D721Med (cell line): ENCODE measurements around the gene HOXB9.

Experiments
- DNase-seq: peaks from one replicate; pipeline ENCODE4 v3.0.0; 2011; ENCODE audit warnings: low spot score; ENCODE audit not compliant: insufficient read length
- FAIRE-seq: peaks from 2 replicates; lab custom pipeline; 2011; peaks lifted over from hg19 to GRCh38; lab: Jason Lieb, UNC
- TF ChIP-seq, protein P1 (sequence below): IDR thresholded peaks from 2 replicates; pipeline ENCODE4 v1.5.1; 2012; ENCODE audit warnings: mild to moderate bottlenecking, control low read depth; ENCODE audit not compliant: insufficient read depth; ENCODE audit errors: missing control alignments

HOXB9 gene

DNA sequence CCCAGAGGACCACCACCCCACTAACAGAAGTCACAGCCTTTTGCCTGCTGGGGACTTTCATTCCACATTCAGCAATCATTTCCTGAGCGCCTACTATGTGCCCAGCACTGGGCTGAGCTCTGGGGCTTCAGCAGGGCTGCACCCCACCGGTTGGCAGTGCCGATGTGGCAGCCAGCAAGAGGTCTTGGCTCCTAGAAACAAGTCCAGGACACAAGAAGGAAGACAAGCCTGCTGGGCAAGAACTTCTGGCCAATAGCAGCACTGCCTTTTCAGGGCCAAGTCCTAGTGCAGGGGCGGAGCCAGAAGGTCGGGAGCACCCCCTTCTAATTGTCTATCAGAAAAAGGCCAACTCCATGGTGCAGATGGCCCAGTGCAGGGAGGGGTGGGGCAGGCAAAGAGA lies 13.0 kb upstream of the HOXB9 start:
- FAIRE-seq (no peak), DNase-seq (no peak)
- TF ChIP-seq, protein P1, sequence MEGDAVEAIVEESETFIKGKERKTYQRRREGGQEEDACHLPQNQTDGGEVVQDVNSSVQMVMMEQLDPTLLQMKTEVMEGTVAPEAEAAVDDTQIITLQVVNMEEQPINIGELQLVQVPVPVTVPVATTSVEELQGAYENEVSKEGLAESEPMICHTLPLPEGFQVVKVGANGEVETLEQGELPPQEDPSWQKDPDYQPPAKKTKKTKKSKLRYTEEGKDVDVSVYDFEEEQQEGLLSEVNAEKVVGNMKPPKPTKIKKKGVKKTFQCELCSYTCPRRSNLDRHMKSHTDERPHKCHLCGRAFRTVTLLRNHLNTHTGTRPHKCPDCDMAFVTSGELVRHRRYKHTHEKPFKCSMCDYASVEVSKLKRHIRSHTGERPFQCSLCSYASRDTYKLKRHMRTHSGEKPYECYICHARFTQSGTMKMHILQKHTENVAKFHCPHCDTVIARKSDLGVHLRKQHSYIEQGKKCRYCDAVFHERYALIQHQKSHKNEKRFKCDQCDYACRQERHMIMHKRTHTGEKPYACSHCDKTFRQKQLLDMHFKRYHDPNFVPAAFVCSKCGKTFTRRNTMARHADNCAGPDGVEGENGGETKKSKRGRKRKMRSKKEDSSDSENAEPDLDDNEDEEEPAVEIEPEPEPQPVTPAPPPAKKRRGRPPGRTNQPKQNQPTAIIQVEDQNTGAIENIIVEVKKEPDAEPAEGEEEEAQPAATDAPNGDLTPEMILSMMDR, result no peak

DNA sequence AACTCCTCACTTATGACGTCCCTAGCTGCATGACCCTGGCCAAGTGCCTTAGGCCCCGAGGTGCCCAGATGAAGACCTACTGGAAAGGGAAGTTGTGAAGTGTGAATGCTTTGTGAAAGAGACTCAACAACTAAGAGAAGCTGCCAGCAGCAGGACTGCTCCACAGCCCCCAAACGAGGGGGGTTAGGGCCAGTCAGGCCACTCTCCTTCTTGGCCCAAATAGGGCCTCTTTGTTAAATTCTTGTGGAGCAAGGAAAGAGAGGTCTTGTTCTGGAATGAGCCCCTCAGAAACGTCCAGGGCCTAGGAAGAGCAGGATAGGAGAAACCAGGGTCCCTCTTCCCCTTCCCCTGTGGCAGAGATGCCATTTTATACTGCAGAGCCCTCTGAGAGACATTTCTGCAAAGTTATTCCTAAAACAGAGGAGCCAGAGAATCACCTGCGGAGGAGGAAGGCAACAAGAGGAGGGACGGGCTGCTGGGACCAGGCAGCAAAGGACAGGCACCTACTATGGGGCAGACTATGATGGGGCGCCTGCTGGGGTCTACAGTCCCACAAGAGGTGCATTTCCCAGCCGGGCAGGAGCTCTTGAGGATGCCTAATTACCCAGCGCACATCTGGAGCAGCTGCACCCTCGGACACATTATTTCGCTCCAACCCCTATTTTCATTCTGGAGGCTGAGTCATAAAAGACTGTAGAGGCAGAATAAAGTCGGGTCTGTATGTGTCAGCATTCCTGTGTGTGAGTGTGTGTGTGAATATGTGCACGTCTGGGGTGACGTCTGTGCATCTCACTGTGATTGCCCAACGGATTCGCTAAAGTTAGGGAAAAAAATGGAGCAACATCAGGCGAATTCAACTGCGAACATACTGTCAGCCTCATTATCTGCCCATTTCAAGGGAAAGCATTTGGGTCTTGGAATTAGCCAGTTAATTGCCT lies 11.4 kb upstream of the HOXB9 start:
- TF ChIP-seq, protein P1, result no peak
- DNase-seq (no peak), FAIRE-seq (no peak)

GRCh38 chr17:48636177-48637018 lies 10.2 kb upstream of the HOXB9 start:
- DNase-seq (no peak), FAIRE-seq (no peak)
- TF ChIP-seq, protein P1, result peak; percentile 56

DNA sequence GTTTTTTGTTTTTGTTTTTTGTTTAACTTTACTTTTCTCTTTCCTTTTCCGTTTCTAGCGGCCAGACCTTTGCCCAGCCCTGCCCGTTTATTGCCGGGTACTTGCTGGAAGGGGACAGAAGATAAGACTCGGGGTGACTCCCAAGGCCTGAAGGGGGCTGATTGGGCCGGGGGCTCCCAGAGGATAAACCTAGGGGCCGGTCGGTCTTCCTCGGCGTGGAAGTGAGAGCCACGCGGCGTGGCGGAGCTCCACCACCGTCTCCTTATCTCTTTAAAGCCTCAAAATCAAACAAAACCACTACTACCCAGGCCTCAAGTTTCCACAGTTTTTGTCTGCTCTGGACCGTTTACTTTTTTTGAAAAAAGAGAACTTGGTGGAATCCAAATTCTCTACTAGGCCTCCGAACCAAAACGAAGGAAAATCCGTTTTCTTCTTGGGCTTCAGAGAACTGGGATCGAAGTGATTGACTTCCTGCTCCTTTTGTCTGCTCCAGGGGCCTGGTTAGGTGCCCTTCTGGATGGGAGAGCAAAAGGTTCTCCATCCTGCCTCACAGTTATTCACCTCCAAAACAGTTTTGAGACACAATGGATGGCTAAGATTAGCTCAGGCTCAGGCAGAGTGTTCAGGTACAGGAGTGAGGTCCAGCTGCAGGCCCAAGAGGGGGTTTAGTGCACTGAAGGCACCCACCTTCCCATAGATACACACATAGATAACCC lies 8.5 kb upstream of the HOXB9 start:
- FAIRE-seq (no peak), DNase-seq (no peak)
- TF ChIP-seq, protein P1, result no peak

GRCh38 chr17:48633266-48633677 lies 7.1 kb upstream of the HOXB9 start:
- TF ChIP-seq, protein P1, result no peak
- no peak for FAIRE-seq
- DNase-seq, result no peak

DNA sequence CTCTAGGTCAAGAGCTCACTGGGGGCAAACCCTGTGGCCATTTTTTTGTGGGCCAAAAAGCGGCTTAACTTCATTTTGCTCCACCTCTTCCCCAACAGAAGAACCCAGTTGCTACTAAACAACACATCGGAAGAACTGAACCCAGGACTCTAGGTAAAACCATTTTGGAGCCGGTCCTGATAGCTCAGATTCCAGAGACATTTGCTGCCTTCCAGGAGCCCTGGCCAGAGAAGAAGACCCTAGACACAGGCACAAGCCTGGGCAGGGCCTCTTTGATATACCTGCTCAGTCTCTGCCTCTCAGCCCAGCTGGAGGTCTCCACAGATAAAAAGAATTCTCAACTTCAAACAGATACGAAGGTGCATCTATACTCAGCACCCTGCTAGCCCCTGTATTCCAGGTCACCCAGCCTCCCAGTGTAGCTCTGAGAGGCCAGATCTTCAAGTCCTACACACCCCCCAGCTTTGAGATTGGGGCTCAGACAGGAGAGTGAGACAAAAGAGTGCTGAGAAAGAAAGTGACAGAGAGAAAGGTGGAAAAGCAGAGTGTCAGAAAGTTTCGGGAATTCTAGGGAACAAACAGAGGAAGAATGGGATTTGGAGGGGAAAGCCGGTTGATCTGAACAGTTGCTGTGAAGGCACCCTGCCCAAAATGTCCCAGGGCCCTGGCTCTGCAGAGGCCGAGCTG lies 6.6 kb upstream of the HOXB9 start:
- TF ChIP-seq, protein P1, result no peak
- DNase-seq (no peak), FAIRE-seq (no peak)
